ENCODE data around the gene TMEM185A. TPM values are rescaled to one million over a fixed set of nuclear protein-coding genes. Genes with fewer than 3 reads are reported as not detected.
"Not testable (repeated sequence)": the region's sequence is repeated elsewhere in the genome, so short reads cannot be mapped to it uniquely, and the experiment has no call there.

TMEM185A gene
- polyA plus RNA-seq, 10 donors, result 26.9 to 39.5 (median 30.2) TPM

GRCh38 chrX:149563359-149563758 lies 68.2 kb downstream of the TMEM185A start:
- no peak for DNase-seq

GRCh38 chrX:149555251-149555650 lies 76.3 kb downstream of the TMEM185A start:
- not testable (repeated sequence) for DNase-seq

GRCh38 chrX:149551939-149552248 lies 79.7 kb downstream of the TMEM185A start:
- DNase-seq, result not testable (repeated sequence)

GRCh38 chrX:149551245-149551938 lies 80.2 kb downstream of the TMEM185A start:
- DNase-seq, result not testable (repeated sequence)

- DNase-seq, result not testable (repeated sequence)
Measured at GRCh38 chrX:149550454-149550853, 81.1 kb downstream of the TMEM185A start.

GRCh38 chrX:149549701-149550100 lies 81.9 kb downstream of the TMEM185A start, which contains the start of gene HSFX3:
TSS of gene HSFX3 (minus strand) at chrX:149549924. CDS start at chrX:149549852, 72 bp downstream.
- not testable (repeated sequence) for DNase-seq

GRCh38 chrX:149547782-149548181 lies 83.8 kb downstream of the TMEM185A start:
- DNase-seq, result not testable (repeated sequence)

- DNase-seq, result not testable (repeated sequence)
Measured at GRCh38 chrX:149546962-149547361, 84.6 kb downstream of the TMEM185A start.

Other genes with a start within 250 kb of the TMEM185A start
- gene IDS, start 126.5 kb downstream of the TMEM185A start, polyA plus RNA-seq (ENCODE audit: insufficient read length in 10 of 10), result 10 to 100 TPM; 18.7 to 33.3 (median 27.2) TPM
- 10 to 100 TPM; 18.8 to 24.4 (median 21.5) TPM for gene EOLA1, start 90.8 kb downstream of the TMEM185A start, polyA plus RNA-seq (ENCODE audit: insufficient read length in 10 of 10)
- gene HSFX3, start 81.9 kb downstream of the TMEM185A start, polyA plus RNA-seq (ENCODE audit: insufficient read length in 10 of 10), result 1 to 10 TPM in 3 of 10 donors, under 1 TPM in 5, not detected in 2; 0.49 to 2.8 (median 0.79) TPM
- gene MAGEA9B, start 44.3 kb downstream of the TMEM185A start, polyA plus RNA-seq (ENCODE audit: insufficient read length in 10 of 10), result not detected
- 1 to 10 TPM in 3 of 10 donors, under 1 TPM in 2, not detected in 5; 0.31 to 1.6 (median 1.0) TPM for gene HSFX2, start 36.5 kb downstream of the TMEM185A start, polyA plus RNA-seq (ENCODE audit: insufficient read length in 10 of 10)
- not detected for gene MAGEA11, start 80.3 kb upstream of the TMEM185A start, polyA plus RNA-seq (ENCODE audit: insufficient read length in 10 of 10)
- gene HSFX1, start 142.3 kb upstream of the TMEM185A start, polyA plus RNA-seq (ENCODE audit: insufficient read length in 10 of 10), result 1 to 10 TPM in 9 of 10 donors, under 1 TPM in 1; 0.98 to 3.1 (median 1.8) TPM
- not detected for gene MAGEA9, start 150.1 kb upstream of the TMEM185A start, polyA plus RNA-seq (ENCODE audit: insufficient read length in 10 of 10)
- gene MAGEA8, start 249.4 kb upstream of the TMEM185A start, polyA plus RNA-seq (ENCODE audit: insufficient read length in 10 of 10), result under 1 TPM in 7 of 10 donors, not detected in 3; 0.12 to 0.41 (median 0.24) TPM

Measured in muscle of back (tissue), 11 donors.